ENCODE measurements around the gene ALPL.

Gene ALPL

DNA sequence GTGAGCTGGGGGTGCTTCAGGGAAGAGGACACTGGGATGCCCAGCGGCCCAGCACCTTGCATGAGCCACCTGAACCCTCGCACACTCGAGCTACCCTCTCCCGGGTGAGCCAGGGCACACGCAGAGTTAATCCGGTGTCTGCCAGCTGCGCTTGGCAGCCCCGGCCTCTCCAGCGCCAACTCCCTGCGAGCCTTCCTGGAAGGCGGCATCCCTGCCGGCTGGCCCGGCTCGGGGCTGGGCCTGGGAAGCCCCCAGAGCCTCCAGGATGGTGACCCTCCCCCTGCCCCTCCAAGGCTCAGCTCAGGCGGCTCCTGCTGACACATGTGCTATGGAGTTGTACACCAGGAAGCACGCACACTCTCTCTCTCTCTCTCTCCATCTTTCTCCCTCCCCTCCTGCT is 111.3 kb downstream of the ALPL start:
- no peaks in the 10 kb centered on the region for H3K27me3 ChIP-seq (ENCODE audit: low read length)
- H3K9me3 ChIP-seq (ENCODE audit: insufficient read depth, low read length): no peaks in the 10 kb centered on the region
- H3K79me2 ChIP-seq (ENCODE audit: insufficient read depth, low read length): no peaks in the 10 kb centered on the region
- TF ChIP-seq, protein P1, sequence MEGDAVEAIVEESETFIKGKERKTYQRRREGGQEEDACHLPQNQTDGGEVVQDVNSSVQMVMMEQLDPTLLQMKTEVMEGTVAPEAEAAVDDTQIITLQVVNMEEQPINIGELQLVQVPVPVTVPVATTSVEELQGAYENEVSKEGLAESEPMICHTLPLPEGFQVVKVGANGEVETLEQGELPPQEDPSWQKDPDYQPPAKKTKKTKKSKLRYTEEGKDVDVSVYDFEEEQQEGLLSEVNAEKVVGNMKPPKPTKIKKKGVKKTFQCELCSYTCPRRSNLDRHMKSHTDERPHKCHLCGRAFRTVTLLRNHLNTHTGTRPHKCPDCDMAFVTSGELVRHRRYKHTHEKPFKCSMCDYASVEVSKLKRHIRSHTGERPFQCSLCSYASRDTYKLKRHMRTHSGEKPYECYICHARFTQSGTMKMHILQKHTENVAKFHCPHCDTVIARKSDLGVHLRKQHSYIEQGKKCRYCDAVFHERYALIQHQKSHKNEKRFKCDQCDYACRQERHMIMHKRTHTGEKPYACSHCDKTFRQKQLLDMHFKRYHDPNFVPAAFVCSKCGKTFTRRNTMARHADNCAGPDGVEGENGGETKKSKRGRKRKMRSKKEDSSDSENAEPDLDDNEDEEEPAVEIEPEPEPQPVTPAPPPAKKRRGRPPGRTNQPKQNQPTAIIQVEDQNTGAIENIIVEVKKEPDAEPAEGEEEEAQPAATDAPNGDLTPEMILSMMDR (IDR thresholded peaks at IDR 0.05; ENCODE audit: insufficient read depth, low read length, poor library complexity, severe bottlenecking): no peak
- TF ChIP-seq EZH2phosphoT487 (conservative IDR thresholded peaks at IDR 0.05; ENCODE audit: low read length): no peak
- H3K27ac ChIP-seq (ENCODE audit: low read depth, low read length): no peak overlapping the region
- H4K20me1 ChIP-seq (ENCODE audit: low read depth, low read length): no peaks in the 10 kb centered on the region
- no peaks in the 10 kb centered on the region for H3K36me3 ChIP-seq (ENCODE audit: low read length)
- H3K4me2 ChIP-seq (ENCODE audit: low read depth, low read length, poor library complexity, severe bottlenecking): no peak overlapping the region
- H3K9ac ChIP-seq (ENCODE audit: low read length): no peak overlapping the region
- no peaks in the 10 kb centered on the region for H3K9me2 ChIP-seq (replicated peaks; ENCODE audit: insufficient read depth, low read length)
- no peak overlapping the region for H2AFZ ChIP-seq (ENCODE audit: low read depth, low read length, severe bottlenecking)
- no peak overlapping the region for H3K4me3 ChIP-seq (ENCODE audit: insufficient read depth, low read length, poor library complexity, severe bottlenecking)
- H3F3A ChIP-seq (ENCODE audit: insufficient read depth): no peaks in the 10 kb centered on the region

DNA sequence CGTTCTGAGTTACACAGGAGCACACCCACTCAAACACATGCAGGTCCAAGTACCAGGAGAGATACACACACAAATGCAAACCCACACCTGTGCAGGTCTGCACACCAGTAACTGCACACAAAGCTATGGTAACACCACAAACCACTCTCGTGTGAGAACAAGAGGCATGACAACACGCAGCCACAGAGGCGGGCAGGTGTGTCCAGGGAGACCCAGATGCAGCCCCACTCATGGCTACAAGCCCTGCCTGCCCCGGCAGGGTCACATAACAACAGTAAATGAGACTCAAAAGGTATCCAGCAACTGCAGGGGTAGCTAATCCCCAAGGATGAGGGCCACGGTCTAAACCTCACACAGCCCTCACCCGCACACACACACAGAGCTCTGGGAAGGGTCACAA is 111.8 kb downstream of the ALPL start:
- Histone ChIP-seq H3K9me2 (replicated peaks; ENCODE audit: insufficient read depth, low read length) (no peaks in the 10 kb centered on the region), H3F3A (ENCODE audit: insufficient read depth) (no peaks in the 10 kb centered on the region), H3K9ac (ENCODE audit: low read length) (no peak overlapping the region), H4K20me1 (ENCODE audit: low read depth, low read length) (no peaks in the 10 kb centered on the region), H3K79me2 (ENCODE audit: insufficient read depth, low read length) (no peaks in the 10 kb centered on the region), H2AFZ (ENCODE audit: low read depth, low read length, severe bottlenecking) (no peak overlapping the region), H3K9me3 (ENCODE audit: insufficient read depth, low read length) (no peaks in the 10 kb centered on the region), H3K4me2 (ENCODE audit: low read depth, low read length, poor library complexity, severe bottlenecking) (no peak overlapping the region), H3K4me3 (ENCODE audit: insufficient read depth, low read length, poor library complexity, severe bottlenecking) (no peak overlapping the region), H3K27me3 (ENCODE audit: low read length) (no peaks in the 10 kb centered on the region), H3K36me3 (ENCODE audit: low read length) (no peaks in the 10 kb centered on the region), H3K27ac (ENCODE audit: low read depth, low read length) (no peak overlapping the region)
- TF ChIP-seq, protein P1 (IDR thresholded peaks at IDR 0.05; ENCODE audit: insufficient read depth, low read length, poor library complexity, severe bottlenecking): no peak
- TF ChIP-seq EZH2phosphoT487 (conservative IDR thresholded peaks at IDR 0.05; ENCODE audit: low read length): no peak

DNA sequence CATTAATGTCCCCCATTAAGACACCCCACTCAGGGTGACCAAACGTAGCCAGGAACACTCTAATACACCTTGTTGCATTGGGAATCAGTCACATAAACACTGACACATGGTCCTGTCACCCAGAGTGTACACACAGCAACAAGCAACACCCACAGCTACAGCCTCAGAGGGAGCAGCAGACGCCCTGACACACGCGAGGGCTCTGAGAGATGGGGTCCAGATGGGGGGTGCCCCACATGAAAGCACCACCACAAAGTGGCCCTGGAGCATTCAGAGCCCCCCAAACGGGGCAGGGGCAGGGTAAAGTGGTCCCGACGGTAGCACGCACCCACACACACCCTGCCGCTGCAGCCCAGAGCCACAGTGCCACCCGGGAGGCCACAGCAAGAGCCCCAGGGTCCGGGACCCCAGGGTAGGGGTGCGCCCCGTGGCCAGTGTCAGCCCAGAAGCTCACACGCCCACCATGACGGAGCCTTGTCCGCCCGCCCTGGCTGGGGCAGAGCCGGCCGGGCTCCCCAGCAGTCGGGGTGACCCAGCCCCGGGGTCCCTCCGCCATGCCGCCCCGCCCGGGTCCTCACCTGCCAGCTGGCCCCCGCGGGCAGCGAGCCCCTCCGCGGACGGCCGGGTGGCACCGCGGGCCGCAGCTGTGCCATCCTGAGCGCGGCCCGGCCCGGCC is 112.7 kb downstream of the ALPL start:
- Histone ChIP-seq H4K20me1 (ENCODE audit: low read depth, low read length) (no peaks in the 10 kb centered on the region), H3K27me3 (ENCODE audit: low read length) (no peaks in the 10 kb centered on the region), H3K36me3 (ENCODE audit: low read length) (no peaks in the 10 kb centered on the region), H3K27ac (ENCODE audit: low read depth, low read length) (no peak overlapping the region), H3F3A (ENCODE audit: insufficient read depth) (no peaks in the 10 kb centered on the region), H3K4me3 (ENCODE audit: insufficient read depth, low read length, poor library complexity, severe bottlenecking) (no peak overlapping the region), H2AFZ (ENCODE audit: low read depth, low read length, severe bottlenecking) (no peak overlapping the region), H3K79me2 (ENCODE audit: insufficient read depth, low read length) (no peaks in the 10 kb centered on the region), H3K4me2 (ENCODE audit: low read depth, low read length, poor library complexity, severe bottlenecking) (no peak overlapping the region), H3K9ac (ENCODE audit: low read length) (no peak overlapping the region), H3K9me2 (replicated peaks; ENCODE audit: insufficient read depth, low read length) (no peaks in the 10 kb centered on the region), H3K9me3 (ENCODE audit: insufficient read depth, low read length) (no peaks in the 10 kb centered on the region)
- no peak for TF ChIP-seq EZH2phosphoT487 (conservative IDR thresholded peaks at IDR 0.05; ENCODE audit: low read length)
- TF ChIP-seq, protein P1 (IDR thresholded peaks at IDR 0.05; ENCODE audit: insufficient read depth, low read length, poor library complexity, severe bottlenecking): no peak
